ENCODE data around the gene TAF11L12. TPM values are rescaled to one million over a fixed set of nuclear protein-coding genes. Genes with fewer than 3 reads are reported as not detected.
"Not testable (repeated sequence)": the region's sequence is repeated elsewhere in the genome, so short reads cannot be mapped to it uniquely, and the experiment has no call there.

The TAF11L12 gene
- total RNA-seq, 1 donor = not detected

- no peak for DNase-seq (ENCODE audit: low read depth)
- H3K4me3 ChIP-seq (ENCODE audit: low read depth, low read length) = no peak overlapping the region
- no peak for TF ChIP-seq CTCF (IDR thresholded peaks at IDR 0.05; ENCODE audit: insufficient read depth, low read length)
These were observed 10.4 kb downstream of the TAF11L12 start for GRCh38 chr5:17620627-17621026.

GRCh38 chr5:17625686-17626085, 15.5 kb downstream of the TAF11L12 start:
- H3K4me3 ChIP-seq (ENCODE audit: low read depth, low read length) = no peak overlapping the region
- no peak for TF ChIP-seq CTCF (IDR thresholded peaks at IDR 0.05; ENCODE audit: insufficient read depth, low read length)

GRCh38 chr5:17631788-17632187, 21.6 kb downstream of the TAF11L12 start, which contains the start of gene TAF11L13:
TAF11L13 (plus strand) TSS chr5:17632088.
- not testable (repeated sequence) for H3K4me3 ChIP-seq (ENCODE audit: low read depth, low read length); DNase-seq (ENCODE audit: low read depth)

More at GRCh38 chr5:17625686-17626085, 15.5 kb downstream of the TAF11L12 start:
- DNase-seq (ENCODE audit: low read depth) = no peak

- TF ChIP-seq CTCF (IDR thresholded peaks at IDR 0.05; ENCODE audit: insufficient read depth, low read length) = no peak
These were observed 24.0 kb downstream of the TAF11L12 start, which contains the start of gene TAF11L14 for GRCh38 chr5:17634160-17634559. TAF11L14 (plus strand) TSS chr5:17634460.

GRCh38 chr5:17649232-17649631, 39.0 kb downstream of the TAF11L12 start:
- DNase-seq (ENCODE audit: low read depth) = not testable (repeated sequence)

More at GRCh38 chr5:17634160-17634559, 24.0 kb downstream of the TAF11L12 start, which contains the start of gene TAF11L14:
- H3K4me3 ChIP-seq (ENCODE audit: low read depth, low read length) = no peak within 1 kb of the TSS
- DNase-seq (ENCODE audit: low read depth) = no peak

GRCh38 chr5:17655201-17655759, 45.1 kb downstream of the TAF11L12 start:
- DNase-seq (ENCODE audit: low read depth); H3K4me3 ChIP-seq (ENCODE audit: low read depth, low read length): not testable (repeated sequence)

More at GRCh38 chr5:17649232-17649631, 39.0 kb downstream of the TAF11L12 start:
- not testable (repeated sequence) for H3K4me3 ChIP-seq (ENCODE audit: low read depth, low read length)

GRCh38 chr5:17655921-17656320, 45.7 kb downstream of the TAF11L12 start:
- no peak overlapping the region for H3K4me3 ChIP-seq (ENCODE audit: low read depth, low read length)
- no peak for DNase-seq (ENCODE audit: low read depth)
- TF ChIP-seq CTCF (IDR thresholded peaks at IDR 0.05; ENCODE audit: insufficient read depth, low read length) = no peak

Small RNAs within 50 kb of the gene (small RNA-seq; reads per million reads assigned to genes)
- gene AC233724.1 (not detected), gene AC233724.2 (not detected), gene AC233724.3 (not detected), gene AC233724.4 (not detected), gene AC233724.6 (not detected), gene AC233724.7 (not detected)

Other genes with a start within 250 kb of the TAF11L12 start
- gene TAF11L2, start 112.2 kb upstream of the TAF11L12 start, total RNA-seq (ENCODE audit: low replicate concordance) = not detected in 2 replicates
- not detected in 2 replicates for gene TAF11L3, start 92.0 kb upstream of the TAF11L12 start, total RNA-seq (ENCODE audit: low replicate concordance)
- gene TAF11L4, start 88.6 kb upstream of the TAF11L12 start, total RNA-seq (ENCODE audit: low replicate concordance) = not detected in 2 replicates
- gene TAF11L5, start 85.2 kb upstream of the TAF11L12 start, total RNA-seq (ENCODE audit: low replicate concordance) = not detected in 2 replicates
- not detected in 2 replicates for gene TAF11L6, start 81.7 kb upstream of the TAF11L12 start, total RNA-seq (ENCODE audit: low replicate concordance)
- not detected in 2 replicates for gene TAF11L7, start 24.6 kb upstream of the TAF11L12 start, total RNA-seq (ENCODE audit: low replicate concordance)
- not detected in 2 replicates for gene TAF11L8, start 19.4 kb upstream of the TAF11L12 start, total RNA-seq (ENCODE audit: low replicate concordance)
- not detected in 2 replicates for gene TAF11L9, start 16.0 kb upstream of the TAF11L12 start, total RNA-seq (ENCODE audit: low replicate concordance)
- gene TAF11L10, start 12.6 kb upstream of the TAF11L12 start, total RNA-seq (ENCODE audit: low replicate concordance) = not detected in 2 replicates
- gene TAF11L11, start 6.2 kb upstream of the TAF11L12 start, total RNA-seq (ENCODE audit: low replicate concordance) = not detected in 2 replicates
- not detected in 2 replicates for gene TAF11L13, start 21.7 kb downstream of the TAF11L12 start, total RNA-seq (ENCODE audit: low replicate concordance)
- not detected in 2 replicates for gene TAF11L14, start 24.1 kb downstream of the TAF11L12 start, total RNA-seq (ENCODE audit: low replicate concordance)